Activated CD8-positive, alpha-beta memory T cell treated with anti-CD3 and anti-CD28 coated beads, Interleukin-2, amount 10 ng/mL, durations not matched to agents 7 days and 5 days (primary cell): Measurements from ENCODE around the gene SCP2D1. TPM values are rescaled to one million over a fixed set of nuclear protein-coding genes. Genes with fewer than 3 reads are reported as not detected.

ENCODE experiments used
- ATAC-seq: fragments of 150-1000 bp; cut with Tn5 transposase; one replicate; pipeline ENCODE4 v1.10.0; 2021; ENCODE audit warnings: moderate library complexity
- CTCF ChIA-PET: fragments of 350-600 bp; sonication (Branson Sonifier 250); formaldehyde crosslinking; loops from one replicate; lab custom pipeline; 2021; ENCODE audit warnings: antibody characterized with exemption; lab: Charles Lee
- DNase-seq: peaks from one replicate; pipeline ENCODE4 v3.0.0-alpha.2; 2020
- H3K27ac Mint-ChIP-seq: one replicate; pipeline ENCODE4 v1.8.0; 2021; ENCODE audit warnings: mild to moderate bottlenecking, mixed read lengths
- H3K27me3 Mint-ChIP-seq: one replicate; pipeline ENCODE4 v1.8.0; 2021; ENCODE audit warnings: mixed read lengths
- H3K36me3 Mint-ChIP-seq: one replicate; pipeline ENCODE4 v1.8.0; 2021; ENCODE audit warnings: mild to moderate bottlenecking, mixed read lengths
- H3K4me1 Mint-ChIP-seq: one replicate; pipeline ENCODE4 v1.8.0; 2021; ENCODE audit warnings: mixed read lengths
- H3K4me3 Mint-ChIP-seq: one replicate; pipeline ENCODE4 v1.8.0; 2021; ENCODE audit warnings: mild to moderate bottlenecking, moderate library complexity, mixed read lengths
- H3K9me3 Mint-ChIP-seq: one replicate; pipeline ENCODE4 v1.8.0; 2022; ENCODE audit warnings: low read depth, mixed read lengths
- total RNA-seq, 2 experiments: library from RNA; stranded (reverse); gene quantifications; one replicate each; pipeline ENCODE4 v1.2.3, GENCODE V29; 2021

The SCP2D1 gene
- total RNA-seq, 2 experiments from 2014 or later, result not detected

DNA sequence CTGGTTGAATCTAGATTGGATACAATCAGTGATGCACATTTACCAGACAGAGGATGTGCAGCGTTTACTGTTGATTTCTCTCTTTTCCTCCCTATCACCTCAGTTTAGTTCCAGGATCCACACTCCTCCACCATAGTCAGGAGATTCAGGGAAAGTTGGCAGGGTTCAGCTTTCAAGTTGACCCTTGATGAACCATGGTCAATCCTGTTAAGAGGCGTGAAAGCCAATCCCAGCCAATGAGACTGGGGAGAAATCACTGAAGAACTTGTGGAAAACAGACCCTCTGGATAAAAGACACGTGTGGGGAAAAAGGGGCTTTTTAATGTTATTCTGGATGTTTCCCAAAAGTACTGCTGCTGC is 19.2 kb upstream of the SCP2D1 start:
- Mint-ChIP-seq H3K27me3 (peaks cover 19% of the 10 kb centered on the region), H3K9me3 (peaks cover 2% of the 10 kb centered on the region), H3K4me1 (peaks cover 12% of the 10 kb centered on the region), H3K4me3 (peak overlapping the region; percentile 86), H3K36me3 (no peaks in the 10 kb centered on the region), H3K27ac (peak overlapping the region; percentile 94)
- DNase-seq (no peak), ATAC-seq (no peak)
- CTCF ChIA-PET, result interaction anchor here (1.2 to 1.7 kb wide), 2 partner anchors 162 to 204 kb away, joined by 3 to 6 read pairs; no protein-coding TSS in a partner anchor

DNA sequence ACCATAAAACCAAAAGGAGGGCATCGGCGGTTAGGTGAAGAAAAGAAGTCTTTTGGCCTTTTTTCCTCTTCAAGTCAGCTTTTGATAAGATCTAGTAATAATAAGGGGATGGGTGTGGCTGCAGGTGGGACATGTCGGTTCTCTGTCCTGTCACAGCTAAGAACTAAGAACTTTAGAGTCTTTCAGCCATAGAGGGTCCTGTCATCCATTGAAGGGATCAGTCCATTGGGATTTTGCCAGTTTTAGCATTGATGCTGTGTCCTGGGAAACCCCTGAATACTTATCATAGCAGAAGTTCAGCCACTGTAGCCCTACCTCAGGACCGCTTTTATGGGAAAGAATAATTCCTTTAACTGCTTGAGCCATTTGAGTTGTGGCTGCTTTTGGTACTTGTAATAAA is 18.2 kb upstream of the SCP2D1 start:
- H3K36me3 Mint-ChIP-seq, result no peaks in the 10 kb centered on the region
- peaks cover 15% of the 10 kb centered on the region for H3K27me3 Mint-ChIP-seq
- ATAC-seq (no peak), DNase-seq (peak; percentile 25)
- H3K9me3 Mint-ChIP-seq, result peaks cover 2% of the 10 kb centered on the region
- H3K4me1 Mint-ChIP-seq, result peaks cover 12% of the 10 kb centered on the region
- H3K27ac Mint-ChIP-seq, result no peak overlapping the region
- CTCF ChIA-PET, result no interaction called here
- no peak overlapping the region for H3K4me3 Mint-ChIP-seq

DNA sequence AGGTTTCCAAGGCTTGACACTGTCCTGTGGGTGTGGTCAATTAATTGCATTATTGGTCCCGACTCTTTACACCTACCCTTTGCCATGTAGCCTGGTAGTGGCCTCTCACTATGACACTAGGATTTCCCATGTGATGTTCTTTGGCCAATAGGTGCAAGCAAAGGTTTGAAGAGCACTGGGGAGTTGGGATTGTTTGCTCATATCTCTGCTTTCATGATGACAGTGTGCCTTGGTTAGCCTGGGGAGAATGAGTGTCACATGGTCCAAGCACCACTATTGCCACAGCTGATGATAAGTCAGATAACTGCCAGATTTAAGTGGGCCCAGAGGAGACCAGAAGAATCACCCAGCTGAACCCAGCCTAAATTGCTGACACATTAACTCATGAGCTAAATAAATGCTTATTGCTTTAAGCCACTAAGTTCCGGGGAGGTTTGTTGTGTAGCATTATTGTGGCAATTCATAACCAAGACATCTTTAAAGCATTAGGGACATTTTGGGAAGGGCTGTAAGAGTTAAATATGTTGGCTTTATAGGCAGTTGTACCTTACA is 17.2 kb upstream of the SCP2D1 start:
- no peak for DNase-seq
- no peak overlapping the region for H3K4me3 Mint-ChIP-seq
- H3K27ac Mint-ChIP-seq, result no peak overlapping the region
- peaks cover 12% of the 10 kb centered on the region for H3K4me1 Mint-ChIP-seq
- H3K9me3 Mint-ChIP-seq, result peaks cover 2% of the 10 kb centered on the region
- CTCF ChIA-PET, result no interaction called here
- no peaks in the 10 kb centered on the region for H3K36me3 Mint-ChIP-seq
- peaks cover 9% of the 10 kb centered on the region for H3K27me3 Mint-ChIP-seq
- ATAC-seq, result no peak

DNA sequence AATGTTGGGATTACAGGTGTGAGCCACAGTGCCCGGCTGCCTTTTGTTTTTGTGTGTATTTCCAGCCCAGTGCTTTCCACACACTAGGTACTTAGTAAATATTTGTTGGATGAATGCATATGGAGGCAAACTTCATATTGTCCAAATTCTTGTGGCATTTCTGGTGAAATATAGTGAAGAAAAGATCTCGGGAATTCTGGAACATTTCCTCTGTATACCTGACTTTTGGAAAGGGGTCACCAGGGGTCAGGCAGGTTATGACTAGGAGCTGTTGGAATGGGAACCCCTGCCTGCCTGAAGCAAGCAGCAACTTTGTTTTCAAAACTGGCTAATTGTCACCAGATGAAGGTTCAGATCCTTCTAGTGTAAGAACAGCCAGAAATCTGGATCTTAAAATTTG is 12.1 kb upstream of the SCP2D1 start:
- DNase-seq (no peak), ATAC-seq (no peak)
- Mint-ChIP-seq H3K27ac (no peak overlapping the region), H3K4me1 (no peaks in the 10 kb centered on the region), H3K36me3 (no peaks in the 10 kb centered on the region), H3K4me3 (no peak overlapping the region), H3K9me3 (no peaks in the 10 kb centered on the region), H3K27me3 (peaks cover 4% of the 10 kb centered on the region)
- CTCF ChIA-PET, result interaction anchor here (0.6 kb wide), 1 partner anchor 216 kb away, joined by 4 read pairs; no protein-coding TSS in a partner anchor

DNA sequence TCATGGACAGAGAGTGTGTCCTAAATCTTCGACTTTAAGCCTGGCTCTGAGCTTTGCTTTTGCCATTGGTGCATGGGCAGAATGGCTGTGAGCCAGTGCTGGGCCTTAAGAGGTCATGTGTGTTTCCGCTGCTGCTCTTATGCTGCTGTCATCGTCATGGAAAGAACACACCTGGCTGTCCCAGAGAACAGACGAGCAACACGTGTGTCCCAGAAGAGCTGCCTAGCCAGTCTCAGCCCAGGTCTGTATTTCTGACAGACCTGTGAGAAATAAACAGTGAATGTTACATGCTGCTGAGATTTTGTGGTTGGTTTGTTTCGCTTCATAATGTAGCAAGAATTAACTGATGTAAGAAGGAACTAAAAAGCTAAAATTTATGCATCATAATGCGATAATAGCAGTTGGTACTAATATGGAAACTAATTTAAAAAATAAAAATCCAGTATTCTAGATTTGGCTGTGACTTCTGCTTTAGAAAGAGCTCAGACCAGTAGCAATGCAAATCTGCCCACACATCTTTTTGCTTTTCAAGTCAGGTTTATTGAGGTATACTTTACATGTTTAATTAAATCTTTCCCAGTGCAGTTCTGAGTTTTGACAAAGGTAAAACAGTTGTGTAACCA is 11.5 kb upstream of the SCP2D1 start:
- H3K9me3 Mint-ChIP-seq, result no peaks in the 10 kb centered on the region
- H3K27me3 Mint-ChIP-seq, result peaks cover 4% of the 10 kb centered on the region
- DNase-seq, result no peak
- ATAC-seq, result no peak
- no peak overlapping the region for H3K27ac Mint-ChIP-seq
- no peaks in the 10 kb centered on the region for H3K36me3 Mint-ChIP-seq
- CTCF ChIA-PET, result interaction anchor here (0.6 kb wide), 1 partner anchor 216 kb away, joined by 4 read pairs; no protein-coding TSS in a partner anchor
- H3K4me3 Mint-ChIP-seq, result no peak overlapping the region
- no peaks in the 10 kb centered on the region for H3K4me1 Mint-ChIP-seq

DNA sequence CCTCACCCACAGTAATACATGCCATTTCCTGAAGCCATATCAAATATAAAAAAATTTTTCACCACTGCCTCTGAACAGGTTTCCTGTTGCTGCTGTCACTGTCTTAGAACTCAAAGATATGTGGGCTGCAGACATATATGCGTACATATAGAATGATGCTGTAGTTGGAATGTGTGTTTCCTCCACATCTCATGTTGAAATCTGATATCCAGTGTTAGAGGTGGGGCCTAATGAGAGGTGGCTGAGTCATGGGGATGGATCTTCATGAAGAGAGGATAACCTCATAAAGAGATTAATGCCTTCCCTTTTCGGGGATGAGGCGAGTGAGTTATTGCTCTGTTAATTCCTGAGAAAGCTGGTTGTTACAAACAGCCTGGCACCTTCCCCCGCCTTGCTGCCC is 7.7 kb upstream of the SCP2D1 start:
- no peak for ATAC-seq
- no peak for DNase-seq
- no peaks in the 10 kb centered on the region for H3K36me3 Mint-ChIP-seq
- H3K27ac Mint-ChIP-seq, result no peak overlapping the region
- no peaks in the 10 kb centered on the region for H3K27me3 Mint-ChIP-seq
- H3K4me1 Mint-ChIP-seq, result no peaks in the 10 kb centered on the region
- H3K9me3 Mint-ChIP-seq, result no peaks in the 10 kb centered on the region
- CTCF ChIA-PET, result no interaction called here
- no peak overlapping the region for H3K4me3 Mint-ChIP-seq

DNA sequence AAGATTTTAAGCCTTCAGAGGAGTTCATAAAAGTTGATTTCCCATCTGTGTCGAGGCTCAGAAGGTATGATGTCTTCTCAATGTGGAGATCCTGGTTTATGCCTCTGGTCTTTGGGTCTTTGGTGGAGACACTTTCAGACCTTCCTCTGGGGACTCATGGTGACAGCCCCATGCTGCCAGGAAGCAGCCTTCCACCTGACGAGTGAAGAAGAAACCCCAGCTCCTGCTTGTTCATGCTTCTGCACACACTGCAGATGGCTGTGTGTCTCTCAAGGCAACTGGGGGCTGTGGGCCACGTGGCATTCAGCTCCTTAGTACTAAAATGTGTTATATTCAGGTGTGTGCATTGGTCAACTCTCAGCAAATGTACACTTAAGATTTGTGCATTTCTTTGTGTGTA is 4.9 kb upstream of the SCP2D1 start:
- no peaks in the 10 kb centered on the region for H3K4me1 Mint-ChIP-seq
- H3K27ac Mint-ChIP-seq, result no peak overlapping the region
- H3K9me3 Mint-ChIP-seq, result no peaks in the 10 kb centered on the region
- ATAC-seq (no peak), DNase-seq (no peak)
- CTCF ChIA-PET, result no interaction called here
- H3K36me3 Mint-ChIP-seq, result no peaks in the 10 kb centered on the region
- H3K27me3 Mint-ChIP-seq, result no peaks in the 10 kb centered on the region
- H3K4me3 Mint-ChIP-seq, result no peak overlapping the region

DNA sequence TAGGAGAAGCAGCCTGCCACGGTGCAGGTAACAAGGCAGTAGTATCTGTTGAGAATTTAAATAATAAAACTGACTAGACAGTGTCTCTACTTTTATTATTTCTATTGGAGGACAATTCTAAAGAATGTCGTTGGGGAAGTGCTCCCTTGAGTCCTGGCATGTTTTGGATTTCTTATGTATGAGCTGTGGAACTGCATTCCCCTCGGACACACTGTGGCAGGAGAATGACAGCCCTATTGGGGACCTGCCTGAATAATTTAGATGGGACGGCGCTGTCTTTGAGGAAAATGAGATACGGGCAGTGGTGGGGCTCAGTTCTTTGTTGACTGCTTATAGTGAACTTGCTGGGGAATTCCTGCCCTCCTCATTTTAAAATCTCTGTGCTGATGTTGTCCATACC is 2.4 kb upstream of the SCP2D1 start:
- DNase-seq (no peak), ATAC-seq (no peak)
- no peaks in the 10 kb centered on the region for H3K27me3 Mint-ChIP-seq
- H3K27ac Mint-ChIP-seq, result no peak overlapping the region
- H3K4me3 Mint-ChIP-seq, result no peak overlapping the region
- no peaks in the 10 kb centered on the region for H3K9me3 Mint-ChIP-seq
- H3K4me1 Mint-ChIP-seq, result no peaks in the 10 kb centered on the region
- H3K36me3 Mint-ChIP-seq, result no peaks in the 10 kb centered on the region
- CTCF ChIA-PET, result no interaction called here

DNA sequence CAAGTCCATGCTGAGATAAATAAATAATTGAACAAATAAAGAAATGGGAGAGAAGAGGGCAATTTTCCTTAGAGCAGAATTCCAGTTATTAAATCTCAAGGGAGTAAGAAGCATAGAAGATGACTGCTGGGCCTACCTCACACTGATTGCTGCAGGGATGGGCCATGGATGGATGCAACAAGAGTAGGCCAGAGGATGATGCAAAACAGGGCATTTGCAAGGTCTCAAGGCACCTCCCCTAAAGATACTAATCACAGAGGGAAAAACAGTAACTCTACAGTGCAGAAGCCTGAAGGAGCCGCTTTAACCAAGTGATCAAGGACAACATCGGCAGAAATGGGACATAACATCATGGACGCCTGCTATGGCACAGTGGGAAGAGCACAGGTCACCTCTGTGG is 1.7 kb upstream of the SCP2D1 start:
- Mint-ChIP-seq H3K9me3 (no peaks in the 10 kb centered on the region), H3K27ac (no peak overlapping the region), H3K4me3 (no peak overlapping the region), H3K27me3 (no peaks in the 10 kb centered on the region), H3K4me1 (no peaks in the 10 kb centered on the region), H3K36me3 (no peaks in the 10 kb centered on the region)
- CTCF ChIA-PET, result no interaction called here
- ATAC-seq, result no peak
- no peak for DNase-seq

DNA sequence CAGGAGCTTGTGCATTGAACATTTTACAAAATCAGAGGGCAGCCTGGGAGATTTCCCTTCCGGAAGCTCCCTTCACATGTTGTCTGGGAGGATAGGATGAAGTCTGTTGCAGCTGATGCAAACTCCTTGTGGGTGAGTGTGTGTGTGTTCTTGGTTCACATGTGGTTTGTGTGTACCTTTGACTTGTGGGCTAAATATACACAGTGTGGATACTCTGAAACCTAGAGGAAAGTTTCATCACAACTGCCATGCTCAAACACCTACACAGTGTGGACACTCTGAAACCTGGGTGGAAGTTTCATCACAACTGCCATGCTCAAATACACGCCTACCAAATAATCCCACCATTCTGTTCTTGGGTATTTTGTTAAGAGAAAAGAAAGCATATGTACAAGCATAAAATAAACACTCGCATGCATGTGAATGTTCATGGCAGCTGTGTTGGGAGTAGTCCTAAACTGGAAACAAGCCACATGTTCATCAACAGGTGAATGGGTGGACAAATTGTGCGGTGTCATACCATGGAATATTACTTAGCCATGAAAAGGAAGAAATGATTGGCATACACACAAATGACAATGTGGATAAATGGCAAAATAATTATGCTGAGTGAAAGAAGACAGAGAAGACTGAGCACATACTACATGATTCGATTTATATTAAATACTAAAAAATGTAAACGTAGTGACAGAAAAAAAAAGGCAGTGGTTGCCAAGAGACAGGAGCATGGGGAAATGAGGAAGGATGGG is 1.8 kb downstream of the SCP2D1 start:
- CTCF ChIA-PET, result no interaction called here
- Mint-ChIP-seq H3K4me1 (no peaks in the 10 kb centered on the region), H3K36me3 (no peaks in the 10 kb centered on the region), H3K4me3 (no peak overlapping the region), H3K27ac (no peak overlapping the region), H3K9me3 (no peaks in the 10 kb centered on the region), H3K27me3 (peaks cover 4% of the 10 kb centered on the region)
- no peak for ATAC-seq
- DNase-seq, result no peak

DNA sequence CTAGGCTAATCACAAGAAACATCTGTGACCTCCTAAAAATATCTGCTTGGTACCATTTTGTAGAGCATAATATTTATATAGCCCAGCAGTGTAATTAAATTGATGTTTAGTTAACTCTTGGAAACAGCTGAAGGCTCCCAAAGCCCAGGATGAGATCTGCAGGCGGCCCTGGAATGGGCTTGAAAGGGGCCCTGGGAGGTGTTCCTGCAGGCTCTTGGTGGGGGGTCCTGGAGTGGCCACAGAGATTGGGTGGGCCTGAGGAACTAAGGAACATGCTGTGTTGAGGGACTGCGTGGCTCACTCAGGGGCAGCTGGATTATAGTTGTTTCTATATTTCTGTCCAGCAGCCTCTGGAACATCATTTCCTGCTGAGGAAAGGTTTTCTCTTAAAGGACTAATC is 9.2 kb downstream of the SCP2D1 start:
- Mint-ChIP-seq H3K4me1 (no peaks in the 10 kb centered on the region), H3K27me3 (peaks cover 4% of the 10 kb centered on the region), H3K36me3 (no peaks in the 10 kb centered on the region), H3K27ac (no peak overlapping the region), H3K4me3 (no peak overlapping the region), H3K9me3 (no peaks in the 10 kb centered on the region)
- DNase-seq (no peak), ATAC-seq (no peak)
- CTCF ChIA-PET, result no interaction called here

DNA sequence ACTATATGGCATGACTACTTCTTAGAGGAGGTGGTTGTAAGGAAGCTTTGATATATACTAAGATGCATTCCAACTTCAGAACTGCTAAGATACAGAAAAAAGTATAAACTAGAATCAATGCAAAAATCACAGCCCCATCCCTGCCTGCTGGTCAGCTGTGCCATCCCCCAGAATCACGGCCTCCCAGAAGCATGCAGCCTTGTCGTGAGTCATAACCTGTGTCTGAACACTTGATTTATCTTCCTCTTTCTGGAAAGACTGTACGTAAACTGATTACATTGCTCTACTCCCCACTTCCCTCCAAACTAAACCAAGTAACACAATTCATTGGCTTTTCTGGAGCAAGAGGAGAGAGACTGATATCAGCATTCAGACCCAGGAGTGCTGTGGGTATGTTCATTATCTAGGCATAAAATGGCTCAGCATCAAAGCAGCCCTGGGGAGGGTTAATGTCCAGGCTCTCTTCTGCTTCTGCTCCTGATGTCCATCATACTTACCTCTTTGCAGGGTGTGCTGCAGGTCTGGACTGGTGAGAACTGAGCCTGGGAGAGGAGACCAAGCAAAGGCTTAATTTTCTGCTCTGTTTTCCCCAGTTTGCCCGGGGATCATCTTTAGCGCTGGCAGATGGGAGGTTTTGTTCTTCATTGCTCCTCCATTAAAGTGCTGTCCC is 18.4 kb downstream of the SCP2D1 start:
- Mint-ChIP-seq H3K27ac (no peak overlapping the region), H3K27me3 (no peaks in the 10 kb centered on the region), H3K4me1 (no peaks in the 10 kb centered on the region), H3K36me3 (no peaks in the 10 kb centered on the region), H3K9me3 (no peaks in the 10 kb centered on the region), H3K4me3 (no peak overlapping the region)
- CTCF ChIA-PET, result no interaction called here
- DNase-seq (no peak), ATAC-seq (no peak)

DNA sequence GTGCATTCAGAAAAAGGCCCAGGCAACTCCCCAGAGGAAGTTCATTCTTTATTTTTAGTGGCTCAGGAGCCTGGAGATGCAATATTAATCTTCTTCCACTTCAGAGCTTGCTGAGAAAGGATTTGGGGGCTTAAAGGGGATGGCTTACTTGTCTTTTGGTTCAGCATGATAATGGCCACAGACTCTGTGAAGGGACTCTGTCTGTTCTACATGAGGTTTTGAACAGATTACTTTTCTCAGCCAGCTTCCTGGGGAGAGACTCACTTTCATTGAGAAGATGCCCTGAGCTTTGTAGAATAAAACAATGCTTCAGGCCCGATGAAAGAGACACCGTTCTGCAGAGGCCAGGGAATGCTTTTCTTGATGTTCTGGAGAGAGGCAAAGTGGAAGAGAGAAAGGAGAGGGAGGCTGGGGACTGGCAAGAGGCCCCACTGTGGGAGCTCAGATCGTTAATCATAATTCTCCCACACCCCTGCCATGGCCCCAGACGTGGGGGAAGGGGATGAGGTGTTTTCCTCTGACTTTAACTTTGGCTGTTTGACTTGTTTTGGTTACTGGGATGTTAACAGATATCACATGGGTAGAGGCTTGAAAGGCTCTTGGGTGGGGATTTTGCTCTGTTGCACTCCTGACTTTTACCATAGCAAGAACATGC is 19.1 kb downstream of the SCP2D1 start:
- Mint-ChIP-seq H3K4me3 (no peak overlapping the region), H3K9me3 (no peaks in the 10 kb centered on the region), H3K36me3 (no peaks in the 10 kb centered on the region), H3K27me3 (no peaks in the 10 kb centered on the region), H3K4me1 (no peaks in the 10 kb centered on the region), H3K27ac (no peak overlapping the region)
- CTCF ChIA-PET, result no interaction called here
- DNase-seq, result no peak
- no peak for ATAC-seq
